HepG2 (cell line): ENCODE results near the gene SIGMAR1. TPM values are rescaled to one million over a fixed set of nuclear protein-coding genes. Genes with fewer than 3 reads are reported as not detected.

Experiments used
- AGO1 ChIP-seq: fragments of 200-400 bp; formaldehyde crosslinking; IDR thresholded peaks from 2 replicates; pipeline ENCODE4 v1.6.1; 2017; ENCODE audit warnings: mild to moderate bottlenecking, low read depth, low read length, moderate library complexity; ENCODE audit not compliant: poor library complexity, severe bottlenecking
- BRCA1 ChIP-seq: sonication (generic); formaldehyde crosslinking; IDR thresholded peaks from 2 replicates; pipeline ENCODE4 v1.4.0; 2020; ENCODE audit warnings: missing genetic modification reagents
- BRD4 ChIP-seq: sonication (generic); formaldehyde crosslinking; IDR thresholded peaks from 2 replicates; pipeline ENCODE4 v1.4.0; 2020; ENCODE audit warnings: missing genetic modification reagents
- CCDC6 ChIP-seq: sonication (generic); formaldehyde crosslinking; IDR thresholded peaks from 2 replicates; pipeline ENCODE4 v1.8.1; 2022; ENCODE audit warnings: mild to moderate bottlenecking, missing genetic modification reagents, moderate library complexity
- FOXA1 ChIP-seq, 2 experiments: fragments of 450-650 bp in 1 of 2; sonication (generic) in 1 of 2; formaldehyde crosslinking in 1 of 2; IDR thresholded peaks; 2 replicates each; pipeline versions ENCODE4 v1.4.0 to v1.6.1; 2016 to 2020; ENCODE audit warnings: missing genetic modification reagents in 1 of 2
- FOXA3 ChIP-seq: IDR thresholded peaks from 2 replicates; pipeline ENCODE4 v1.6.1; 2016; ENCODE audit warnings: missing genetic modification reagents, missing compliant biosample characterization
- GATA4 ChIP-seq: sonication (generic); IDR thresholded peaks from 2 replicates; pipeline ENCODE4 v1.6.1; 2016; ENCODE audit warnings: antibody characterized with exemption, low read depth, borderline replicate concordance
- HCFC1 ChIP-seq: fragments of 150-350 bp; IDR thresholded peaks from 2 replicates; pipeline ENCODE4 v1.6.1; 2014; ENCODE audit warnings: low read depth, low read length
- ISX ChIP-seq: sonication (generic); formaldehyde crosslinking; conservative IDR thresholded peaks from 2 replicates; pipeline ENCODE4 v1.5.0; 2020; ENCODE audit warnings: missing genetic modification reagents
- MEIS2 ChIP-seq: sonication (generic); formaldehyde crosslinking; IDR thresholded peaks from 2 replicates; pipeline ENCODE4 v1.9.0; 2021; ENCODE audit warnings: mild to moderate bottlenecking, missing genetic modification reagents
- TEAD3 ChIP-seq: optimal IDR thresholded peaks from 2 replicates; pipeline ENCODE3; 2016; ENCODE audit warnings: borderline replicate concordance
- ZBTB8A ChIP-seq: sonication (generic); formaldehyde crosslinking; IDR thresholded peaks from 2 replicates; pipeline ENCODE4 v1.4.0; 2020; ENCODE audit warnings: mild to moderate bottlenecking, low read depth, missing genetic modification reagents, borderline replicate concordance
- ZKSCAN1 ChIP-seq: fragments of 150-350 bp; IDR thresholded peaks from 2 replicates; pipeline ENCODE4 v1.6.1; 2014; ENCODE audit warnings: low read length
- polyA plus RNA-seq, 8 experiments: library from polyadenylated mRNA; depleted of rRNA in 3 of 8; stranded (reverse) in 7 of 8; unstranded in 1 of 8; fragments of >200 nt; fragmentation: Illumina TruSeq in 4 of 8; extraction: Trizol in 4 of 8; gene quantifications; 2 replicates each; pipeline versions ENCODE4 v1.2.1 to v1.2.3, GENCODE V29; 2011 to 2016; ENCODE audit warnings: low read depth in 4 of 8, missing spikeins in 1 of 8, mixed read lengths in 1 of 8; ENCODE audit not compliant: insufficient read depth in 1 of 8
- total RNA-seq, 5 experiments: library from RNA; depleted of rRNA; stranded (reverse); fragments of >200 nt; fragmentation: Illumina TruSeq; extraction: Trizol; gene quantifications; 2 replicates each; pipeline ENCODE4 v1.2.3, GENCODE V29; 2016; ENCODE audit warnings: low read depth in 1 of 5
- TF ChIP-seq, protein P1 (sequence below): IDR thresholded peaks from 2 replicates; pipeline ENCODE4 v1.6.1; 2016
- TF ChIP-seq, protein P2 (sequence below): sonication (generic); formaldehyde crosslinking; IDR thresholded peaks from 2 replicates; pipeline ENCODE4 v1.4.0; 2020; ENCODE audit warnings: mild to moderate bottlenecking, missing genetic modification reagents, borderline replicate concordance
- TF ChIP-seq, protein P3 (sequence below): sonication (generic); formaldehyde crosslinking; IDR thresholded peaks from 2 replicates; pipeline ENCODE4 v1.5.0; 2020; ENCODE audit warnings: missing genetic modification reagents
- TF ChIP-seq, protein P4 (sequence below): IDR thresholded peaks from 2 replicates; pipeline ENCODE4 v1.6.1; 2012; ENCODE audit warnings: low read depth, low read length, improper control_type of control experiment
- TF ChIP-seq, protein P5 (sequence below): fragments of 450-650 bp; IDR thresholded peaks from 2 replicates; pipeline ENCODE4 v1.6.1; 2017; ENCODE audit warnings: mild to moderate bottlenecking

SIGMAR1 gene
- total and polyA plus RNA-seq, 2 of the 13 experiments (the other 11 are each of a cell fraction or from before 2014, with no cell fraction given) = 38.9 to 60.8 TPM

DNA sequence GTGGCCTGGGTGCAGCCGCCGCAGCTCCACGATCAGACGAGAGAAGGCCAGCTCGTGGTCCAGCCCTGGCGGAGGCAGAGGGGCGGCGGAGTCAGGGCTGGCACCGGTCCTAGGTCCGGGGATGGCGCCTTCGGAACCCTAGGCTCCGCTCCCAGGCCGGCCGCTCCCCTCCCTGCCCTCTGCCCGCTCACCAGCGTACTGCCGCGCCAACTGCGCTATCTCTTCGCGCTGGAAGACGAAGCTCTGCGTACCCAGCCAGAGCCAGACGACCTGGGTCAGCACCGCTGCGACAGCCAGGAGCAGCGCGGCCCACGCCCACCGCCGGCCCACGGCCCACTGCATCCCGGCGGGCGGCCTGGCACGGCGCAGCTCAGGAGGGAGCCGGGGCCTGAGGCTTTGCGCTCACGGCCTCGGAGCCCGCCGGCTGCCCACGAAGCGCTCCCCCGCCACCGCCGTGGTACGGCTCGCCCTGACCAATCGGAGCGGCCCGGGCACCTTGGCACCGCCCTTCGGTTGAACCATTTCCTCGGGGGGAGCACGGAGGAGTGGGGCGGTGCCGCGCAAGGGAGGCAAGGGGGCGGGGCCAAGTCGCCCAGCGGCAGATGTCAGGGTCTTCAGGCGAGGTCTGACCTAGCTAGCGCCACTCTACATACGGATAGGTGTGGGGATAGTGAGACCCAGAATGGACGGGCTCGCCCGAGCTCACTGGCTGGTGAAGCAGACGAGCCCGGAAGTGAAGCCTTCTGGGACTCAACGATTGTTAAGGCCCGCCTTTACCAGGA, at the start of gene SIGMAR1 (continued):
- TF ChIP-seq FOXA1 (IDR thresholded peaks at IDR 0.05) (no peak), FOXA1 (CRISPR knock-in tag; IDR thresholded peaks at IDR 0.05) (no peak), CCDC6 (CRISPR knock-in tag) (peak; percentile 81), BRD4 (CRISPR knock-in tag) (peak; percentile 32; the same call in 1 of the 2 replicates), HCFC1 (no peak), ZBTB8A (CRISPR knock-in tag) (no peak), MEIS2 (CRISPR knock-in tag) (no peak), FOXA3 (CRISPR knock-in tag) (no peak), TEAD3 (CRISPR knock-in tag) (peak; percentile 23), ZKSCAN1 (no peak), BRCA1 (CRISPR knock-in tag) (no peak; the same call in 1 of the 2 replicates), ISX (CRISPR knock-in tag) (no peak), AGO1 (peak; percentile 77), GATA4 (no peak; the same call in 1 of the 2 replicates)
- TF ChIP-seq, protein P1, sequence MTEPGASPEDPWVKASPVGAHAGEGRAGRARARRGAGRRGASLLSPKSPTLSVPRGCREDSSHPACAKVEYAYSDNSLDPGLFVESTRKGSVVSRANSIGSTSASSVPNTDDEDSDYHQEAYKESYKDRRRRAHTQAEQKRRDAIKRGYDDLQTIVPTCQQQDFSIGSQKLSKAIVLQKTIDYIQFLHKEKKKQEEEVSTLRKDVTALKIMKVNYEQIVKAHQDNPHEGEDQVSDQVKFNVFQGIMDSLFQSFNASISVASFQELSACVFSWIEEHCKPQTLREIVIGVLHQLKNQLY = no peak
- TF ChIP-seq, protein P2, sequence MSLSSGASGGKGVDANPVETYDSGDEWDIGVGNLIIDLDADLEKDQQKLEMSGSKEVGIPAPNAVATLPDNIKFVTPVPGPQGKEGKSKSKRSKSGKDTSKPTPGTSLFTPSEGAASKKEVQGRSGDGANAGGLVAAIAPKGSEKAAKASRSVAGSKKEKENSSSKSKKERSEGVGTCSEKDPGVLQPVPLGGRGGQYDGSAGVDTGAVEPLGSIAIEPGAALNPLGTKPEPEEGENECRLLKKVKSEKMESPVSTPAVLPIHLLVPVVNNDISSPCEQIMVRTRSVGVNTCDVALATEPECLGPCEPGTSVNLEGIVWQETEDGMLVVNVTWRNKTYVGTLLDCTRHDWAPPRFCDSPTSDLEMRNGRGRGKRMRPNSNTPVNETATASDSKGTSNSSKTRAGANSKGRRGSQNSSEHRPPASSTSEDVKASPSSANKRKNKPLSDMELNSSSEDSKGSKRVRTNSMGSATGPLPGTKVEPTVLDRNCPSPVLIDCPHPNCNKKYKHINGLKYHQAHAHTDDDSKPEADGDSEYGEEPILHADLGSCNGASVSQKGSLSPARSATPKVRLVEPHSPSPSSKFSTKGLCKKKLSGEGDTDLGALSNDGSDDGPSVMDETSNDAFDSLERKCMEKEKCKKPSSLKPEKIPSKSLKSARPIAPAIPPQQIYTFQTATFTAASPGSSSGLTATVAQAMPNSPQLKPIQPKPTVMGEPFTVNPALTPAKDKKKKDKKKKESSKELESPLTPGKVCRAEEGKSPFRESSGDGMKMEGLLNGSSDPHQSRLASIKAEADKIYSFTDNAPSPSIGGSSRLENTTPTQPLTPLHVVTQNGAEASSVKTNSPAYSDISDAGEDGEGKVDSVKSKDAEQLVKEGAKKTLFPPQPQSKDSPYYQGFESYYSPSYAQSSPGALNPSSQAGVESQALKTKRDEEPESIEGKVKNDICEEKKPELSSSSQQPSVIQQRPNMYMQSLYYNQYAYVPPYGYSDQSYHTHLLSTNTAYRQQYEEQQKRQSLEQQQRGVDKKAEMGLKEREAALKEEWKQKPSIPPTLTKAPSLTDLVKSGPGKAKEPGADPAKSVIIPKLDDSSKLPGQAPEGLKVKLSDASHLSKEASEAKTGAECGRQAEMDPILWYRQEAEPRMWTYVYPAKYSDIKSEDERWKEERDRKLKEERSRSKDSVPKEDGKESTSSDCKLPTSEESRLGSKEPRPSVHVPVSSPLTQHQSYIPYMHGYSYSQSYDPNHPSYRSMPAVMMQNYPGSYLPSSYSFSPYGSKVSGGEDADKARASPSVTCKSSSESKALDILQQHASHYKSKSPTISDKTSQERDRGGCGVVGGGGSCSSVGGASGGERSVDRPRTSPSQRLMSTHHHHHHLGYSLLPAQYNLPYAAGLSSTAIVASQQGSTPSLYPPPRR (CRISPR knock-in tag) = no peak
- TF ChIP-seq, protein P3, sequence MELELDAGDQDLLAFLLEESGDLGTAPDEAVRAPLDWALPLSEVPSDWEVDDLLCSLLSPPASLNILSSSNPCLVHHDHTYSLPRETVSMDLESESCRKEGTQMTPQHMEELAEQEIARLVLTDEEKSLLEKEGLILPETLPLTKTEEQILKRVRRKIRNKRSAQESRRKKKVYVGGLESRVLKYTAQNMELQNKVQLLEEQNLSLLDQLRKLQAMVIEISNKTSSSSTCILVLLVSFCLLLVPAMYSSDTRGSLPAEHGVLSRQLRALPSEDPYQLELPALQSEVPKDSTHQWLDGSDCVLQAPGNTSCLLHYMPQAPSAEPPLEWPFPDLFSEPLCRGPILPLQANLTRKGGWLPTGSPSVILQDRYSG (CRISPR knock-in tag) = peak; percentile 77; the same call in 1 of the 2 replicates
- TF ChIP-seq, protein P4, sequence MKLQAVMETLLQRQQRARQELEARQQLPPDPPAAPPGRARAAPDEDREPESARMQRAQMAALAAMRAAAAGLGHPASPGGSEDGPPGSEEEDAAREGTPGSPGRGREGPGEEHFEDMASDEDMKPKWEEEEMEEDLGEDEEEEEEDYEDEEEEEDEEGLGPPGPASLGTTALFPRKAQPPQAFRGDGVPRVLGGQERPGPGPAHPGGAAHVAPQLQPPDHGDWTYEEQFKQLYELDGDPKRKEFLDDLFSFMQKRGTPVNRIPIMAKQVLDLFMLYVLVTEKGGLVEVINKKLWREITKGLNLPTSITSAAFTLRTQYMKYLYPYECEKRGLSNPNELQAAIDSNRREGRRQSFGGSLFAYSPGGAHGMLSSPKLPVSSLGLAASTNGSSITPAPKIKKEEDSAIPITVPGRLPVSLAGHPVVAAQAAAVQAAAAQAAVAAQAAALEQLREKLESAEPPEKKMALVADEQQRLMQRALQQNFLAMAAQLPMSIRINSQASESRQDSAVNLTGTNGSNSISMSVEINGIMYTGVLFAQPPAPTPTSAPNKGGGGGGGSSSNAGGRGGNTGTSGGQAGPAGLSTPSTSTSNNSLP = no peak
- TF ChIP-seq, protein P5, sequence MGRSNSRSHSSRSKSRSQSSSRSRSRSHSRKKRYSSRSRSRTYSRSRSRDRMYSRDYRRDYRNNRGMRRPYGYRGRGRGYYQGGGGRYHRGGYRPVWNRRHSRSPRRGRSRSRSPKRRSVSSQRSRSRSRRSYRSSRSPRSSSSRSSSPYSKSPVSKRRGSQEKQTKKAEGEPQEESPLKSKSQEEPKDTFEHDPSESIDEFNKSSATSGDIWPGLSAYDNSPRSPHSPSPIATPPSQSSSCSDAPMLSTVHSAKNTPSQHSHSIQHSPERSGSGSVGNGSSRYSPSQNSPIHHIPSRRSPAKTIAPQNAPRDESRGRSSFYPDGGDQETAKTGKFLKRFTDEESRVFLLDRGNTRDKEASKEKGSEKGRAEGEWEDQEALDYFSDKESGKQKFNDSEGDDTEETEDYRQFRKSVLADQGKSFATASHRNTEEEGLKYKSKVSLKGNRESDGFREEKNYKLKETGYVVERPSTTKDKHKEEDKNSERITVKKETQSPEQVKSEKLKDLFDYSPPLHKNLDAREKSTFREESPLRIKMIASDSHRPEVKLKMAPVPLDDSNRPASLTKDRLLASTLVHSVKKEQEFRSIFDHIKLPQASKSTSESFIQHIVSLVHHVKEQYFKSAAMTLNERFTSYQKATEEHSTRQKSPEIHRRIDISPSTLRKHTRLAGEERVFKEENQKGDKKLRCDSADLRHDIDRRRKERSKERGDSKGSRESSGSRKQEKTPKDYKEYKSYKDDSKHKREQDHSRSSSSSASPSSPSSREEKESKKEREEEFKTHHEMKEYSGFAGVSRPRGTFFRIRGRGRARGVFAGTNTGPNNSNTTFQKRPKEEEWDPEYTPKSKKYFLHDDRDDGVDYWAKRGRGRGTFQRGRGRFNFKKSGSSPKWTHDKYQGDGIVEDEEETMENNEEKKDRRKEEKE = no peak
